NOMO-1 treated with dmso at 0.1 percent for 144 hours (cell line): ENCODE data around the gene NRIP2.

ENCODE experiments used
- DNase-seq: peaks from one replicate; lab custom pipeline; 2025; ENCODE audit not compliant: unreplicated experiment; lab: John Stamatoyannopoulos, UW

The NRIP2 gene

GRCh38 chr12:2776129-2776806 lies 58.6 kb downstream of the NRIP2 start:
- no peak for DNase-seq

GRCh38 chr12:2775431-2775830 lies 59.4 kb downstream of the NRIP2 start:
- no peak for DNase-seq
